Ecto neural progenitor cell (in vitro differentiated cells): ENCODE measurements around the gene ANTXR1.

Source experiments
- DNase-seq: peaks from one replicate; pipeline ENCODE4 v3.0.0-alpha.2; 2018; ENCODE audit warnings: low spot score

Gene ANTXR1

DNA sequence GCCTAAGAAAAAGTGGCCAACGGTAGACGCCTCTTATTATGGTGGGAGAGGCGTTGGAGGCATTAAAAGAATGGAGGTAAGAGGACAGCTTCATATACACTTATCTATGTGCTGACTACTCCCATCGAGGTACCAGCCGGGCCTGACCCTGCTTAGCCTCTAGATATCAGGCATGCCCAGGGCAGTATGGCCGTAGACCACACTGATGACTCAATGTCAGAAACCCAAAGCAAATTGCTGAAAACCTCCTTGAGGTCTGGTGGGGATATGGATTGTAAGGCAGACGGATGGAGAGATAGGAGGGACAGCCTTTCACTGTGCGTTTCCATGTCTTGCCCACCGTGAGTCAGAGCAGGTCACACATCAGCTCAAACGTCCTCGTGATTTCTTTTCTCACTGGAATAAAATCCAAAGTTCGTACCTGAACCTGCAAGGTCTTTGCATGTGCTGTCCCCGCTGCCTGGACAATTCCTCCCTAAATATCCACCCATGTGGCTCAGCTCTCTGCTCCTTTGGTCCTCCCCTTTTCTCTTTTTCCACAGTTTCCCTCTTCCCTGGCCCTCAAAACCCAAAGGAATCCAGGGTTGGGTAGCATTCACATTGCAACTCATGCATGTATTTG, 168.9 kb downstream of the ANTXR1 start:
- no peak for DNase-seq

DNA sequence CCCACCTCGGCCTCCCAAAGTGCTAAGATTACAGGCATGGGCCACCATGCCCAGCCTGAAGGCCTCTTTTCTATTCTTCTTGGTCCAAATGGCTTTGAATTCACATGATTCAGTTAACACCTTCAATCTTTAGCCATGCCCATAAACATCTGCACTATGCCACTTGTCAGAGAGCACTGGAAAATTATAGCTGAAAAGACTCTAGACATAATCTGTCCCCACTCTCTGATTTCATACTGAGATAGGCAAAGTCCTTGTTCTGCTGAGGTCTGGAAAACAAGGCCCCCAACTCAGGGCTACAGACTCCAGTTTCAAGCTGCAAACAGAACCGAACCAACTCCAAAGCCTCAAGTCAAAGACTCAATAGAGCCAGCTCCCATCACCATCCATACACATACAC, 170.7 kb downstream of the ANTXR1 start:
- DNase-seq = no peak

DNA sequence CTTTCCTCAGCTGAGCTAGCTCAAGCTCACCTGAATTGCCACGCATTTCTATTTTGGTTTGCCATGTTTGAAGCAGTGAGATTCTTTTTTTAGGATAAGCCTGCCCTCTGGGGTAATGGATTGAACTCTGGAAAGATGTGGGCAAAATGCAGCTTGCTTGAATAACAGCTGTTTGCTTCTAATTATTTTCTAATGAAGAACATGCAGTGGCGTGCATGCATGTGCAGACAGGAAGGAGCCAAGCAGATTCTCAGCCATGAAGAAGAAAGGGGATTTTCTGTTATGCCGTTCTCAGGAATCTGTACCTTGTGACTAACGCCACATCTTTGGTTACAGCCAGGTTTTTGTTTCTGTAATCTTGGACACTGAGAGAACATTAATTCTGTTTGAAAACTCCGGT, 171.2 kb downstream of the ANTXR1 start:
- no peak for DNase-seq

DNA sequence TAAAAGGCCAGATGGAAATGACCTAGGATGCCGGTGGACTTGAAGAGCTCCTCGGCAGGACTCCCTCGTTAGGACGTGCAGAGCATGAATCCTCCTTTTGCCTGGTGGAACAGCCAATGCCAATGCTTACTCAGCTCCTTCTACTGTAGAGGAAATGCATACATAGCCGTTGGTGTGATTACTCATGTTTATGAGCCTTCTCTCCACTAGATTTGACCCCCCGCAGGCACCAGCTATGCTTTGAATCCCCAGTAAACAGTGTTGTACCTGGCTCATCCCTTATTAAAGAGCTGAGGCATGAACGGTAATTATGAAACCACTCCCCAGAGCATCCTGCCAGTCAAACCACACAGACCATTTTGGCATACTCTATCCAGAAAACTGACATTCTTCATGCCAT, 172.8 kb downstream of the ANTXR1 start:
- no peak for DNase-seq

DNA sequence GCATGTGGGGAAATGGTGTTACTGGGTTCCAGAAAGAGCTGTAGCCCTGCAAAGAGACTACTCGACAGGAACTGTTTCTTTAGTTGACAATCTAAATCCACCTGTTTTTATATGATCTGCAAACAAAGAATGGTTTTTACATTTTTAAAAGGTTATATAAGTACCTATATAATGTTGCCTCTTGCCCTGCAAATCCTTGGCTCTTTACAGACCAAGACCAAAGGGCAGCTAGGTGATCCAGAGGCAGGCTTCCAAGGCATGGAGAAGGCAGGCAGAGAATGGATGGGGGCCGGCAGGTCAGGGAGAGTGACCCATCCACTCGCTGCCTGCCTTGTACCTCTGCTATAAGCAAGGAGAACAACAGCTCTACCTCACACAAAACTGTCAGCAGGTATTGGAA, 173.6 kb downstream of the ANTXR1 start:
- DNase-seq = no peak

DNA sequence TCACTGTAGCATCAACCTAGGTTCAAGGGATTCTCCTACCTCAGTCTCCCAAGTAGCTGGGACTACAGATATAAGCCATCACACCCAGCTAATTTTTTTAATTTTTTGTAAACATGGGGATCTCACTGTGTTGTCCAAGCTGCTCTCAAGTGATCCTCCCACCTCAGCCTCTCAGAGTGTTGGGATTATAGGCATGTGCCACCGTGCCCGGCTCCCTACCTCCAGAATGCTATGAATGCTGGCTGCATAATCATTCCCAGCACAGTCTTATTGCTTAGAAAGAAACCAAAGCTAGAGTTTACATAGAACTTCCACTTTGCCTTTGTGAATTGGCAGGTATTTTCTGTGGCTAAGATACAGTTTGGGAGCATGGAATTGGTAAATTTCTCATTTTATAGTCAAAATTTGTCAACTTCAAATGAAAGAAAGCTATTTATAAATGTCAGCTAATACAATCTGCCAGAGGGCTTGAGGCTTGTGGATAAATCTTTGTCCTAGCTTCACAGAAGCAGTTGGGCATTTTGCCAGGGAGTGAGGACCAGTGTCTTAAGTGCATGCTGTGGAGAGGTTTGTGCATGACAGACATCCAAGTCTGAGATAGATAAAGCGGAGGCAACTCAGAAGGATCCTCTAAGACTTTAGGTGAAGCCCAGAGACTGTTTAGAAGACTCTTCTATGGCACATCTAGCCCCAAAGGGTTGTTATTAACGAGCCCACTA, 175.4 kb downstream of the ANTXR1 start:
- no peak for DNase-seq

DNA sequence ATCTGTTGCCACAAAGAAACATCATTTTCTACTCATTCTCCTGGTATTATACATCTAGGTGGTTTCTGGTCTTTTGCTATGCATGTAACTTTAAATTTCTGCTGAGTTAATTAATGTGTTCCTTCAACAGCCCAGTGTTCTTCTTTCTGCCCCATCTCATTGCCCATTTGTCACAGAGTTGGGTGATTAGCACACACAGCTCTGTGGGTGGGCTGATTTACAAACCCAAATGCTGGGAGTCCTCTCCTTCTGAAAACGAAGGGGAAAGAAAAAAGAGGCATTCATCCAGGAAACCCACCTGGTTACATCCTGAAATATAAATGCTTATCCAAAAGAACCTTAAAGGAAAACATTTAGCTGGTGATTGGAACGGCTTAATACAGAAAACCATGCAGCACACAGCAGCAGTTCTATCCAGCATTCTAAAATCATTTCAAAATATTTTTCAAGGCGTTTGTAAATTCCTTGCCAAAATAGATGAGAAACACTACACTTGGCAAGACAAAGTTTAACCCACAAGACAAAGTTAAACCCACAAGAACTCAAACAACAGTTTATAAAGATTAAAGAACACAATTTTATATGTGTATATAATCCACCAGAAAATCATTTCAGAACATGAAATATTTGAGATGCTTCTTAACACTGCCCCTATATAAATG, 177.9 kb downstream of the ANTXR1 start:
- no peak for DNase-seq

DNA sequence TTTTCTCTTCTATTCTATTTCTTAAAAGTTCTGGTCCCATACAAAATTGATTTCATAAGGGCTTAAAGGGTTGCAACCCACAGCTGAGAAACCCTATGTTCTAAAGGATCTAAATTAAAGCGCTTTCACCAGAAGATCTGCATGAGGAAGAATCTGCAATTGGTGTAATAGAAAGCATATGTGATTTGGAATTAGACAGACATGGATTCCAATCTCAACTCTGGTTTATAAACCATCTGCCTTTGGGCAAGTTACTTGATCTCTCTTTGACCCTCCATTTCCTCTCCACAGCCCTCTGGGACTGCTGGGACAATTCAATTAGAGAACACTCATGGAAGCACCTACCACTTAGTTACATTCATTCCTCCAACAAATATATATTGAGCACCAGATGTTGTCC, 178.7 kb downstream of the ANTXR1 start:
- DNase-seq = no peak

DNA sequence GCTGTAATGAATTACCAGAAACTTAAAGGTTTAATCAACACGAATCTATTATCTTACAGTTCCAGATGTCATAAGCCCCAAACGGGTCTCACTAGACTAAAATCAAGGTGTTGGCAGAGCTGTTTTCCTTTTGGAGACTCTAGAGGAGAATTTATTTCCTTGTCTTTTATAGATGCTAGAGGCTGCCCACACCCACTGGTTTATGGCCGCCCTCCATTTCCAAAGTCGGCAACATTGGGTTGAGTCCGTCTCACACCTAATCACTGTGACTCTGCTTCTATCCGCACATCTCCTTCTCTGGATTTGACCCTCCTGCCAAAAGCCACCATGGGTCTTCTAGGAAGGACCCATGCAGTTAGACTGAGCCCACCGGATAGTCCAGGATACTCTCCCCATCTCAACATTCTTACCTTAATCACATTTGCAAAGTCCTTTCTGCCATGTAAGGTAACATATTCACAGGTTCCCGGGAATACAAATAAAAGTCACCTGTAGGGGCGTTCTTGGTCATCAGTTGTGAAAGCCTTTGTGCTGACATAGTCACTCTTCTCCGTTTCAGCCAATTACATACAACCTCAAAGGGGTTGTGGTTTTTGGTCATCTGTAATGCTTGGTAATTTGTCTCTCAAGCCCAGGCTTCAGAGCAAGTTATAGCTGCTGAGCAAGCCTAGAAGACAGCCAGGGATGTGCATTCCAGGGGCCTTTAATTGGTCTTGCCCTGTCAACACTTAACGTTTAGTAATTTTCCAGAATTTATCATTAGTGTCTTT, 179.4 kb downstream of the ANTXR1 start:
- DNase-seq = no peak

DNA sequence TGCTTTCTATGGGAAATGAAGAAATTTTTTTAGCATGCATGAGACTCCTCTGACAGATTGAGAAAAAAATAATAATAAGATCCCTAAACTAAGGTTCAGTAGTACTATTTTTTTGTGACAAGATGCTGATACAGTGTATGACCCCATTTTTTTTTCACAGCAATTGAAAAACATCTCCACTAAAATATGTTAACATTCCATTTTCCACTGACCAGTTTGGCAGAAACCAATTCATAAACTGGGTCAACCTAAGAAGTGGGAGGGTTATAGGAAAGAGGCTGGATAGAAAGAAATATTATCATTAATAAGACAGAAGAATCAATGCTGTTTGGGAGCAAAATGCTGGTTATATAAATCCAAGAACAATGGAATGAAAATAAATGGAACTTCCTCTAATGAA, 182.7 kb downstream of the ANTXR1 start:
- no peak for DNase-seq

DNA sequence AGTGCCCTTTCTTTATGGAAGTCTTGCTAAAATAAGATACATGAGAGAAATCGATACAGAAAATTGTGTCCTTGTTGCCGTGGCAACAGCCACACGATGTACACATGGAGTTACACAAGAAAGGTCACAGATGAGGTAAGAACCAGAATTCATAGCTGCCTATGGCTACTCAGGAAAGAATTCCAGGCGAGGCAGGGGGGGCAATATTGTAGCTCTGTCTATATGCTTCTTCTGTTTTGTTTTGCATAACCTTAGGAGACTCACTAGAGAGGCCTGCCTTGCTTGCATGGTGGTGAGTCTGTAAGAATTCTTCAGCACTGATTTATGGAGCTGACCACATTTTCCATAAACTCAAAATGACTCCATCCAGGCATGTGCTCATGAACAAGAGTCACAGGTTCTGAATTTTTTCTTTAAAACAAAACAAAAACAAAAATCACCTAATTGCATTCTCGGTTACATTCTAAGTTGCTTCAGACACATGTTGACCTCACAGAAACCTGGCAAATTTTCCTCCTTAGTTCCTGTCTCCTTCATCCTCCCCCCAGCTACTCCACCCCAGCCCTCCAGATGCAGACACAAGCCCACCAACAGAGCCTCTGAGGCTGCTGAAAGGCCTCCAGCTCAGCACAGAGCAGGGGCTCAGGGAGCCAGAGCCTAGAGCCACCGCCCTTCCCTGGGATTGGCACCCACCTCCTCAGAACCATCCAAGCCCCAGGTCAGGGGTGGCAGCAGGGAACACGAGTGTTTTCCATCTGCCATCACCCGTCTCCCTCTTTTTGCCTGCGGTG, 183.5 kb downstream of the ANTXR1 start:
- DNase-seq = no peak

DNA sequence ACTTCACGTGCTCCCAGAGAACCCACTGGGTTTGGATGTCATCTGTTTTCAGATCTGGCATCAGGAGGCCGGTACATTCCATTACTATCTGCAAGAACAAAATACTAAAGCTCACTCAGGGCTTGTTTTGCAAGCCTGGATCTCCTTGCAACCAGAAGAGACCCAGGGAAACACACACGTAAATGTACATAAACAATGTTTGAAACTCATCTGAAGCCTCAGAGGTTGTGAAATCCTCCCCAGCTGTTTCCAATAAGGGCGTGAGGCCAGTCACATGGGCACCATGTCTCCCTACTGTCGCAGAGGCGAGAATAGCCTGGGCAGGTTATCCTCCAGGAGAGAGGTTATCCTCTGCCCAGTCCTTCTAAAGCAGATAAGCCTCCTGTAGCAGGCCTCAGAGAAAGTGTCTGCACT, 187.1 kb downstream of the ANTXR1 start:
- no peak for DNase-seq

DNA sequence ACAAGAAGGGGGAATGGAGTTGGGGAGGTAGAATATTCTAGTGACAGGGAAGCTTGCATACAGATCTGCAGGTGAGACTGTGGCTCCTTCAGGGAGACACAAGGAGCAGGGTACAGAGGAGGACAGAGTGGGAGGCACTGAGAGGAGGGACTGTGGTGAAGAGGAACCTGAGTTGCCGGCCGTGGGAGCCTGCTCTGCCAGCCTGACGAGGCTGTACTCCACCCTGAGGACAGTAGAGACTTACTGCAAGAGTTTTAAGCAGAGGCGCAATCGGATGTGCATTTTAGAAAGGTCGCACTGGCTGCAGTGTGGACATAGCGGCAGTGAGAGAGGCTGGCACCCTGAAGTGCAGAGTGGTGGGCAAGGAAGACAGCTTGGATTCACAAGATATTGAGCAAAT, 188.3 kb downstream of the ANTXR1 start:
- no peak for DNase-seq

DNA sequence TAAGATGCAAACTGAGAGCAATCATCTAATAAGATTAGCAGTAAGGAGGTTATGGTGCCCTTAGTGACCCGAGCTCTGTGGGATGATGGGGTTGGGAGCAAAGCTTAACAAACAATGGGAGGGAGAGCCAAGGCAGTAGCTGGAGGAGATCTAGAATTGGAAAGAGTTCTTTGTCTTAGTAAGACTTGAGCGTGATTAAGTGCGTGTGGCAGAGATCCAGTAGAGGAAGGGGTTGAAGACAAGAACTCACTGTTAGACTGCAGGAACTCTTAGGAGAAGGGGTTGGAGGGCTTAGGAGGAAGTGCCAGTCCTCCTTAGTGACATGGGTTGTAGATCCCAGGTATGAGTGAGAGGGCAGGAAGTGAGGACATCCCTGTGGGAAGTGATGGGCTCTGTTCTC, 189.3 kb downstream of the ANTXR1 start:
- DNase-seq = no peak

DNA sequence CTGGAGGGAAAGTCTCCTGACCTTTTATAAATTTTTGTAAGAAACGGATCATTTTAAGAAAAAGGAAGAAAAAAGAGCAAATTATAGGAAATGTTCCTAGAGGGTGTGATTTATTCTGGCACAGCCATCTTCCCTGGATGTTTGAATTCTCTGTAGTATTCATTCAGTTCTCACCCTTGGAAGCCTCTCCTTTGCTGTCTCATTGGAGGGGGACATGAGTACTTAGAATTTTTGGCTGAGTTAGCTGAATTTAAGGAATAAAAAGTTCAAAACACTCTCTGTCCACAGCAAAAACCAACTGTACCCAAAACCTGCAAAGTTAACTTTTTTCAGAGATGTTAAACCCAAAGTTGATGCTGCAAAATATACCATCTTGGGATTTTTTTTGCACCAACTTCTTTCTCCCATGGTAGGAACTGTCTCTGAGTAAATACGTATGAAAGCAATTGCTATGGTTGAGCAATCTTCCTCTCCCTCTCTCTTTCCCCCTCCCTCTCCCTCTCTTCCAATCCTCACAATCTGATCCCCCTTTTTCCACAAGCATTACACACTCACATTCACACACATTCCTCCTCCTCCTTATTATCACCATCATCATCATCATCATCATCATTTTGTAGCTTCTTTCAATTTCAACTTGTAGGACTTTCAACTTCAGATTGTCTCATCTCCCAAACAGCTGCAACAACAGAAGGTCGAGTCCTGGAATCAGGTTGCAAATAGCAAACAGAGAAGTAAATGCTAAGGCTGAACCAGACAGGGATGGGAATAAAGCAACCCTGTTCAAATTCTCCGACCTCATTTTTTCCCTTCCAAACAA, 190.4 kb downstream of the ANTXR1 start:
- no peak for DNase-seq

DNA sequence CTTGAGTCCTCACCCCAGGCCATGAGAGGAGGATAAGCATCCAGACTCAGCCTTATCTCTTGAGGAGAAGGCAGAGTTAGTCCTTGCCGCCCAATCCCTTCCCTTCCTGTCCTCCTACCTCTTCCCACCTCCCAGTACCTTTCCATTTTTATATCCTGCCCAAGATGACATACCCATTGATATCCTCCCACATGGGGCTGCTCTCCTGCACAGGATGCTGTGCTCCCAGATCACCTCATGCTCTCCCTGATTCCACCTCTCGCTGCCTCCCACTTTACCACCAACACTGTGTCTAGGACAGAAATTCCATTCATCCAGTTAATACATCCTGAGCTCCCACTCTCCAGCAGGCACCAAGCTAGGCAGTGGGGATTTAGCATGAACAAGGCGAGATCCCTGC, 191.7 kb downstream of the ANTXR1 start:
- DNase-seq = no peak

DNA sequence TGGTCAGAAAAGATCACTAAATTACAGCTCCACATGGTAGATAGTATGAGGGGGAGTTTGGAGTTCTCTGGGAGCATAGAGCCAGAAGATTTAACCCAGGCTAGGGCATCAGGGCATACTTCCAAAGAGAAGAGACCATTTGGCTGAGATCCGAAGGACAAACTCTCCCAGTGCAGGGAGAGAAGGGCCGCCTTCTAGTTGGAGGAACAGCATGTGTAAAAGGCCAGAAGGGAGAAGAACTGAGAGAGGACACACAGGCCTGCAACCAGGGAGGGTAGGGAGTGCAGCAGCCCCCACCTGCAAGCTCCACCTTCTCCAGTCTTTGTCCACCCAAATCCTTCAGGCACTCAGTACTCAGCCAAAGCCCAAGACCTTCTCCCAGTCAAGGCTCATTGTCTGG, 192.1 kb downstream of the ANTXR1 start:
- DNase-seq = no peak

DNA sequence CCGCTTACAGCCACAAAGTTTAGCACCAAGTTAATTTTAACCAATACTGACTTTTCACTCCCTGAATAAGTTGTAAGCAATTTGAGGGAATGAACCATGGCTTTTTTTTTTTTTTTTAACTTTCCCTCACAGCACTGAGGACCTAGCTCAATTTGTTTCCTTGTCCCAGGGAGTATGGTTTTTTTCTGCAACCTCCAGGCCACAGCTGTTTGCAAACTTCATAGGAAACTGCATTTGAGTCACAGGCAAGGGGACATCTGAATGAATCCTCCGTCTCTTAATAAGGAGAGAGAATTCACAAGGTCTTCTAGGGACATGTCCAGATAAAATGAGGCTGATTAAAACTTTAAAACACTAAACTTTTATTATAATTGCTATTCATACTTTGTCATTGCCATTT, 192.5 kb downstream of the ANTXR1 start:
- DNase-seq = no peak

DNA sequence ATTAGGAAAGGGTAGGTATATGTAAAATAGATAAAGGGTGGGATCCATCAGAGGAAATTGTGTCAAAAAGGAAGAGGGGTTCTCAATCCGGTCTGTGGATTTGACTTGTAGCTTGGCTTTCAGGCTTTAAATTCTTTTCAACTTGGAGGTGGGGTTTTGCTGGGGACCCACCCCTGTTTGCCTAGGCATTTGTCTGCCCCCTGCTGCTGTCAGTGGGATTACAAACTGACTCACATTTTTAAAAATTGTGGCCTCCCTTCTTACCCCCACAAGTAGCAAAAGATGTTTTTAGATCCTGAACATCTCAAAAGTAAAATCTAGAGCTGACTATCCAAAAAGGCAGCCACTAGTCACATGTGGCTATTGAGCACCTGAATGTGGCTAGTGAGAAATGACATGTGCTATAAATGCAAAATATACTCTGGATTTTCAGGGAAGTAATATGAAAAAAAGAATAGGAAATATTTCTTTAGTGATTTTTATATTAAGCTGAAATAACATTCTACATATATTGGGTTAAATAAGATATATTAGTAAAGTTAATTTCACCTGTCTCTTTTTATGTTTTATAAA, 195.1 kb downstream of the ANTXR1 start:
- DNase-seq = no peak

DNA sequence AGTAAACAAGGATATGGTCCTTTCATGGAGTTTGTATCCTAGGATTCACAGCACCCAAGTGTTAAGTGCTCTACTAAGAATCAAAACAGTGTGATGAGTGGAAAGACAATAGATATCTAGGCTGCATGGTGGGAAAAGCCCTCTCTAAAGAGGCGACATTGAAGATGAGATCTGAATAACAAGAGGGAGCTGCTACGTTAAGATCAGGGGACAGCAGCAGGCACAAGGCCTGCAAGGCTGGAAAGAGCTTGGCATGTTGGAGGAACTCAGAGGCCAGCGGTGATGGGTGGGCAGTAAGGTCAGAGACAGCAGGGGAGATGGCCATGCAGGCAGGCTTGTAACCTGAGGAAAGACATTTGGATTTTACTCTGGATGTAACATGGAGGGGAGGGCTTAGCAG, 196.5 kb downstream of the ANTXR1 start:
- no peak for DNase-seq

DNA sequence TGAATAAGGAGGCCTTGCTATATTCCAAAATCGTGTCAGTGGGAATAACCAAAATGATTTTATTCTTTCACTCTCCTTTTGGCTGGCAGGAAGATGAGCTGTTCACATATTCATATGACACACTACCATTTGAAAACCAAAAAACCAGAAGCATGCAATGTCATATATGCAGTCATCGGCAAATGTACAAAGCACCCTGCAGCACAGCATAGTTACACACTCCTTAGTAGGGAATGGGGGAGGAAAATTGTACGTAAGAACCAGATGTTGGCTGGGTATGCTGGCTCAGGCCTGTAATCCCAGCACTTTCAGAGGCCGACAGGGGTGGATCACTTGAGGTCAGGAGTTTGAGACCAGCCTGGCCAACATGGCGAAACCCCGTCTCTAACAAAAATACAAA, 197.4 kb downstream of the ANTXR1 start:
- no peak for DNase-seq
